Astrocyte (in vitro differentiated cells and primary cell): ENCODE results near the gene CCL26. TPM values are rescaled to one million over a fixed set of nuclear protein-coding genes. Genes with fewer than 3 reads are reported as not detected.

Source experiments
- DNase-seq: peaks from one replicate; pipeline ENCODE4 v3.0.0-alpha.2; 2010; ENCODE audit warnings: low read depth
- FAIRE-seq: peaks from 2 replicates; lab custom pipeline; 2011; peaks lifted over from hg19 to GRCh38; lab: Jason Lieb, UNC
- H2AFZ ChIP-seq: 2 replicates; pipeline ENCODE4 v1.6.0; 2012; ENCODE audit warnings: low read depth, low read length, inconsistent platforms
- H3K27ac ChIP-seq: 2 replicates; pipeline ENCODE4 v1.5.1; 2011; ENCODE audit warnings: low read depth, low read length, inconsistent platforms
- H3K27me3 ChIP-seq: 2 replicates; pipeline ENCODE4 v1.6.0; 2011; ENCODE audit warnings: low read length, inconsistent platforms; ENCODE audit not compliant: insufficient read depth
- H3K36me3 ChIP-seq: 2 replicates; pipeline ENCODE4 v1.5.1; 2011; ENCODE audit warnings: low read length, inconsistent platforms; ENCODE audit not compliant: insufficient read depth
- H3K4me1 ChIP-seq: 2 replicates; pipeline ENCODE4 v1.5.1; 2011; ENCODE audit warnings: low read length, inconsistent platforms; ENCODE audit not compliant: insufficient read depth
- H3K4me2 ChIP-seq: 2 replicates; pipeline ENCODE4 v1.6.0; 2012; ENCODE audit warnings: low read length, inconsistent platforms
- H3K4me3 ChIP-seq: 2 replicates; pipeline ENCODE4 v1.5.1; 2011; ENCODE audit warnings: low read depth, mild to moderate bottlenecking, low read length, inconsistent platforms; ENCODE audit not compliant: insufficient read depth
- H3K79me2 ChIP-seq: 2 replicates; pipeline ENCODE4 v1.6.0; 2012; ENCODE audit warnings: mild to moderate bottlenecking, low read length, inconsistent platforms; ENCODE audit not compliant: insufficient read depth
- H3K9ac ChIP-seq: 2 replicates; pipeline ENCODE4 v1.6.0; 2012; ENCODE audit warnings: mild to moderate bottlenecking, low read length, inconsistent platforms
- H3K9me3 ChIP-seq: 2 replicates; pipeline ENCODE4 v1.5.1; 2012; ENCODE audit warnings: low read depth, mild to moderate bottlenecking, low read length, inconsistent platforms; ENCODE audit not compliant: insufficient read depth
- H4K20me1 ChIP-seq: 2 replicates; pipeline ENCODE4 v1.6.0; 2012; ENCODE audit warnings: low read length, inconsistent platforms; ENCODE audit not compliant: insufficient read depth
- H3K27ac Mint-ChIP-seq: one replicate; pipeline ENCODE4 v1.8.0; 2021; ENCODE audit warnings: mild to moderate bottlenecking, mixed read lengths; ENCODE audit not compliant: unreplicated experiment
- H3K27me3 Mint-ChIP-seq: one replicate; pipeline ENCODE4 v1.8.0; 2021; ENCODE audit warnings: low read depth, mixed read lengths; ENCODE audit not compliant: unreplicated experiment
- H3K36me3 Mint-ChIP-seq: one replicate; pipeline ENCODE4 v1.8.0; 2021; ENCODE audit warnings: low read depth, mixed read lengths; ENCODE audit not compliant: unreplicated experiment
- H3K4me1 Mint-ChIP-seq: one replicate; pipeline ENCODE4 v1.8.0; 2021; ENCODE audit warnings: low read depth, mixed read lengths; ENCODE audit not compliant: unreplicated experiment
- H3K4me3 Mint-ChIP-seq: one replicate; pipeline ENCODE4 v1.8.0; 2021; ENCODE audit warnings: mild to moderate bottlenecking, moderate library complexity, mixed read lengths; ENCODE audit not compliant: unreplicated experiment
- H3K9me3 Mint-ChIP-seq: one replicate; pipeline ENCODE4 v1.8.0; 2021; ENCODE audit warnings: mild to moderate bottlenecking, mixed read lengths; ENCODE audit not compliant: unreplicated experiment
- CTCF ChIP-seq: IDR thresholded peaks from 2 replicates; pipeline ENCODE4 v1.5.1; 2011; ENCODE audit warnings: low read depth, mild to moderate bottlenecking, inconsistent platforms, low read length, moderate library complexity; ENCODE audit not compliant: insufficient read depth
- EZH2 ChIP-seq: IDR thresholded peaks from 2 replicates; pipeline ENCODE4 v1.6.1; 2012; ENCODE audit warnings: mild to moderate bottlenecking, low read length, inconsistent platforms; ENCODE audit not compliant: insufficient read depth
- total RNA-seq: library from RNA; stranded (reverse); gene quantifications from 2 replicates; pipeline ENCODE4 v1.2.1, GENCODE V29; 2021

Gene CCL26
- total RNA-seq, 1 donor from 2014 or later = not detected

GRCh38 chr7:75819711-75820110 lies 47.7 kb upstream of the CCL26 start:
- H3K27ac ChIP-seq = no peak overlapping the region
- H3K4me2 ChIP-seq = no peak overlapping the region
- H3K9me3 ChIP-seq = no peaks in the 10 kb centered on the region
- peaks cover 2% of the 10 kb centered on the region for H3K4me1 ChIP-seq
- no peaks in the 10 kb centered on the region for H3K4me1 Mint-ChIP-seq
- DNase-seq = no peak
- no peak overlapping the region for H3K27ac Mint-ChIP-seq
- H3K27me3 Mint-ChIP-seq = peaks cover 23% of the 10 kb centered on the region
- H3K4me3 Mint-ChIP-seq = no peak overlapping the region
- no peak overlapping the region for H3K4me3 ChIP-seq
- no peaks in the 10 kb centered on the region for H4K20me1 ChIP-seq
- peaks cover 2% of the 10 kb centered on the region for H3K27me3 ChIP-seq
- no peak overlapping the region for H3K9ac ChIP-seq
- FAIRE-seq = no peak
- no peaks in the 10 kb centered on the region for H3K79me2 ChIP-seq
- TF ChIP-seq EZH2 = no peak
- no peak for TF ChIP-seq CTCF
- H3K36me3 Mint-ChIP-seq = no peaks in the 10 kb centered on the region
- H3K36me3 ChIP-seq = no peaks in the 10 kb centered on the region
- peaks cover 3% of the 10 kb centered on the region for H3K9me3 Mint-ChIP-seq
- no peak overlapping the region for H2AFZ ChIP-seq

GRCh38 chr7:75818472-75818871 lies 46.5 kb upstream of the CCL26 start:
- H3K27me3 ChIP-seq = peaks cover 2% of the 10 kb centered on the region
- no peak overlapping the region for H3K4me2 ChIP-seq
- no peak overlapping the region for H2AFZ ChIP-seq
- no peak overlapping the region for H3K9ac ChIP-seq
- H3K9me3 ChIP-seq = no peaks in the 10 kb centered on the region
- H3K36me3 ChIP-seq = no peaks in the 10 kb centered on the region
- no peak overlapping the region for H3K4me3 ChIP-seq
- H3K27ac ChIP-seq = no peak overlapping the region
- H3K9me3 Mint-ChIP-seq = peaks cover 5% of the 10 kb centered on the region
- peaks cover 19% of the 10 kb centered on the region for H3K27me3 Mint-ChIP-seq
- H3K36me3 Mint-ChIP-seq = no peaks in the 10 kb centered on the region
- FAIRE-seq = no peak
- peaks cover 6% of the 10 kb centered on the region for H3K4me1 ChIP-seq
- H3K27ac Mint-ChIP-seq = no peak overlapping the region
- H3K79me2 ChIP-seq = no peaks in the 10 kb centered on the region
- H3K4me3 Mint-ChIP-seq = no peak overlapping the region
- no peaks in the 10 kb centered on the region for H4K20me1 ChIP-seq
- no peaks in the 10 kb centered on the region for H3K4me1 Mint-ChIP-seq
- TF ChIP-seq CTCF (no peak), EZH2 (no peak)
- DNase-seq = no peak

- DNase-seq = no peak
- H3K27ac Mint-ChIP-seq = no peak overlapping the region
- peaks cover 8% of the 10 kb centered on the region for H3K27me3 Mint-ChIP-seq
- H3K4me1 Mint-ChIP-seq = no peaks in the 10 kb centered on the region
- H3K4me3 ChIP-seq = no peak overlapping the region
- peaks cover 6% of the 10 kb centered on the region for H3K4me1 ChIP-seq
- H3K27ac ChIP-seq = no peak overlapping the region
- H3K36me3 ChIP-seq = no peaks in the 10 kb centered on the region
- H3K79me2 ChIP-seq = no peaks in the 10 kb centered on the region
- no peak overlapping the region for H3K4me2 ChIP-seq
- FAIRE-seq = no peak
- no peaks in the 10 kb centered on the region for H3K27me3 ChIP-seq
- TF ChIP-seq EZH2 (no peak), CTCF (no peak)
- H3K9me3 ChIP-seq = no peaks in the 10 kb centered on the region
- peaks cover 2% of the 10 kb centered on the region for H3K9me3 Mint-ChIP-seq
- H3K9ac ChIP-seq = no peak overlapping the region
- H3K36me3 Mint-ChIP-seq = no peaks in the 10 kb centered on the region
- no peak overlapping the region for H2AFZ ChIP-seq
- H4K20me1 ChIP-seq = no peaks in the 10 kb centered on the region
- H3K4me3 Mint-ChIP-seq = no peak overlapping the region
These were observed 45.1 kb upstream of the CCL26 start for GRCh38 chr7:75817116-75817515.
